ENCODE results near the gene NRGN.
"Not testable (repeated sequence)": the region's sequence is repeated elsewhere in the genome, so short reads cannot be mapped to it uniquely, and the experiment has no call there.

NRGN gene

GRCh38 chr11:124757320-124757719, 17.6 kb downstream of the NRGN start:
- no peak for DNase-seq (ENCODE audit: low read depth in 3 of 3)

DNA sequence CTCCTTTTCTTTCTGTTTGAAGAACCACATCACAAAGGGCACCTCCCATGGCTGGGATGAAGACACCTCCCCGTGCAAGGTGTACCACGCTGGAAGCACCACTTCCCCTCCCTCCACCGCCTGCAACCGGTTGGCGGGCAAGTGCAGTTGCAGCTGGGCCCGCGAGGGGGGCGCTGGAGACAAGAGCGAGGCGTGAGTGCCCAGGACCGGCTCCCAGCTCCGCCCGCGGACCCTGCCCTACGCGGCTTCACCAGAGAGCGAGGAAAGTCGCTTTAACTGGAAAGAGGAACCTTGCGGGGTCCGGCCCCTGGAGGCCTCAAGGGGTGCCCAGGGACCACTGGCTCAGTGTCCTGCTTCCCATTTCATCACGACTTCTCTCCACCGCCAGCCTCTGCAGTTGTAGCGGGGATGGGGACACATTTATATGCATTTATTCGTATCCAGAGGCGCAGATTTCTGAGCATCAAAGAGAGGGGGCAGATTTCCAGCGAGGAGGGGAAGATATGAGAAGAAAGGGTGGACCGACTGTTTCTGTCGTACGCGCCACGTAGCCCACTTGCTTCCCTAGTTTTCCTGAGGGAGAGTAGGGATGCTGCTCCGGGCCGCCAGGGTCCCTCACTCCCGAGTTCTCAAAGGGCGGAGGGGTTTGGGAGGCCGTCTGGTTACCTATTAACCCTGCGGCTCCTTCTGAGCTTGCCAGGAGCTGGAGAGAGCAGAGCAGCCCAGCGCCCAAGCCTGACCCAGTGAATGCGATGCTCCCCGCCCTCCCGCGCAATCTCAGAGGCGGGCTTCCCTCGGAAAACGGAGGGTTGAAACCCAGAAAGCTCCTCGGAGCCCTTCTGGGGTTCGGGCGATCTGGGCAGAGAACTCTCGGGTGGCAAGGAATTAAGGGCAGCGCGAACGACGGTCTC, 18.9 kb downstream of the NRGN start:
- peak in 2 of 3 experiments; percentile 42 to 72 for DNase-seq (ENCODE audit: low read depth in 3 of 3)

- DNase-seq (ENCODE audit: low read depth in 3 of 3): no peak
Observed at GRCh38 chr11:124759266-124760204, 19.8 kb downstream of the NRGN start.

- DNase-seq (ENCODE audit: low read depth in 3 of 3): no peak
Observed at GRCh38 chr11:124760205-124760652, 20.5 kb downstream of the NRGN start.

- no peak for DNase-seq (ENCODE audit: low read depth in 3 of 3)
Observed at GRCh38 chr11:124760806-124761205, 21.1 kb downstream of the NRGN start.

DNA sequence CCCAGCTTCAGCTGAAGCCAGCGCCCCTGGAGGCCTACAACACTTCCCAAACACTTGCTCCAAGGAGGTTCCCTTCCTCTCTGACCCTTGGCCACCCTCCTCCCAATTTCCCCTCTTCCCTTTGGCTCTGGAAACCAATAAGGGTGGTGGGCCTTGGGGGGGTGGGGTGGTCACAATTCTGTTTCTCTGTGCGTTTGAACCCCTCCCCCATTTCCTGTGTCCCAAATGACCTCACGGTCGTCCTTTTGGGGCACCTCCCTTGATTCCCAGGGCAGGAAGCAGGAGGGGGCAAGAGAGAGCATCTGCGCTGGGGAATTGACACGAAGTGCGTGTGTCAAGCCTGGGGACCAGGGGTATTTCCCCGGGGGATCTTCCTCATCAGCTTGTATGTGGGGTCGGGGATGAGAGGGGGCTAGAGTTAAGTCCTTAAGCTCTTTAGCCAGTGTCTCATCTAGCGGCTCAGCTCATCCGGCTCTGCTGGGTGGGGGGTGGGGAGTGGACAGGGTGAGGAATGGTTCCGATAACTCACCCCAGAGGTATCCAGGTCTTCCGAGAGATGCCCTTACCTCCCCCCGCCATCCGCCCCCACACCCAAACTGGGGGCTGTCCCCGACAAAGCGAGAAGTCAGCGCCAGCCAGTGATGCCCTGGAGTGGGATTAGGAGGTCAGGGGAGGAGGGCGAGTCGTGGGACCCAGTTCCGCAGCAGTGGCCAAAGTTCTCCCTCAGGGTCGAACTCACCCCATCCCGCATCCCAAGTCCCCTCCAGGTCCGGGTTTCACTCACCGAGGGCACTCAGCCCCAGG, 21.8 kb downstream of the NRGN start:
- DNase-seq (ENCODE audit: low read depth in 3 of 3): no peak

DNA sequence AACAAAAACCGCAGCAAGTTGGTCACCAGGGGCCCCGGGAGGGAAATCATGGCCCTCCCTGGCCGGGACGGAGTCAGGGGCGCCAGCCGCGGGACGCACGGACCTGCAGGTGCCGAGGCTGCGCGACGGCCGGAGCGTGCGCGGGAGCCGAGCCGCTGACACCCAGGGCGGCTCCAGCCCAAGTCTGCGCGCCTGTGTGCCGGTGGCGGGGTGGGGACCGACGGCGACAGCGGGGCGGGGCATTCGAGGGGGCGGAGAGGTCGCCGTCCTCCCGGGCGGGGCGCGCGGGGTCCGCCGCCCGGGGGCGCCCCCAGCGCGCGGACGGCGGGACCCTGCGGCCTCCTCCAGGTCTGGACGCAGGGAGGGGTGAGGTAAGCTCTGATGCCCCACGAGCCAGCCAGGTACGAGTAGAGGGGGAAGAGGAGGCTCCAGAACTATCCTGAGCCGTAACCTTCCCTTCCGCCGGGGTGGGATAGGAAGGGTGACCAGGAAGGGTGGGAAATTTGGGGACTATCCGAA, 22.4 kb downstream of the NRGN start, which contains the start of gene ESAM:
Gene ESAM (minus strand): TSS at position 186 of the 519 bp plus-strand sequence. CDS start 136 bp downstream, at position 50.
- DNase-seq (ENCODE audit: low read depth in 3 of 3): peak in 1 of 3 experiments; percentile 68

DNA sequence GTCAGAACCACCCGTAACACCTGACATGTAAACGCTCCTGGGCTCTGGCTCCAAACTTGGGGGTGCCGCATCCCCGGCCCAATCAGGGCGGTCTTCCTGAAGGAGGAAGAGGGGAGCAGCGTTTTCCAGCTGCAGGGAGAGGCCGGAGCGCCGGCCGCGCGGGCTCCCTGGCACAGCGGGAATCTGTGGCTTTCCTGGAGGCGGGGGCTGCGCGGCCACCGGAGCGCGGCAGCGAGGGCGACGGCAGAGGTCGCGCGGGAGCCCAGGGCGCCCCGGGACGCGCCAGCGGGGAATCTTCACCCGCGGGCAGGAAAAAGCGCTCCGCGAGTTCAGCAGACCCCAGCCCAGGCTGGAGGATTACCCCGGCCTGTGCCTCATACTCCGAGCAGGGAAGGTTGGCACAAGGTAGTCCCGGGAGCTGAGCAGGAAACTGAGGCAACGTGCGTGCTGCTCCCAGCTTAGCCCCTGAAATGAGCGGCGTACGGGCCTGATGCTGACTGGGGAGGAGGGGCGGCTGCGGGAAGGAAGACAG, 22.9 kb downstream of the NRGN start:
- DNase-seq (ENCODE audit: low read depth in 3 of 3): no peak

DNA sequence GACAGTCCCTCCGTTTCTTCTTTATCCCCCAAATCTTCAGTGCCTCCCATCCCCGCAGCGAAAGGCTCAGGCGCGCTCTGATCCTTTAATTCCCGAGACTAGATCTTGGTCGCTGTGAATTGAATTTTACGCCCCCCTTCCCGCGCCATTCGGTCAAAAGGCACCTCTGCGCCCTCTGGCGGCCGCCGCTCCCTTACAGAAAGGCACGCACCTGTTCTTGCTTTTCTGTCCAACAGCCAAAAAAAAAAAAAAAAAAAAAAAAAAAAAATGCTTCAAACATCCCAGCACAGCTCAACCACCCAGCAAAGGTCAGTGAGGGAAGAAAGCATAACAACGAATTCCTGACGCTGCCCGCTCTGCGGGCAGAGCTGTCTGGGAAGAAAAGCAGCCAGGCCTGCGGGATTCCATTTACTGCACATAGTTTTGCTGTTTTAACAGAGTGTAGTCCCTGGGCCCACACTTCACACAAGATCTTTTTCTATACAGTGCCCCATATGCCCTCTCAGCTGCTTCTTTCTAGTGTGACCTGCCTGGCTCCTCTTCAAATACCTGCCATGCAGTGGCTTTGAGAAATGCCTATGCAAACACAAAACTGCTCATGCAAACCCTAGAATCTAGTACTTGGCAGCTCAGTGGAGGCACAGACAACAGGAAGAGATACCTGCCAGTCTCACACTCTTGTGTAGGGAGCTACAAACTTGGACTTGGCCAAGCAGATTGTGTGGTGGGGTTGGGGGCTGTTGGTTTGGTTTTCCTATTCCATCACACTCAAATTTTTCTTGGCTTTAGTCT, 23.6 kb downstream of the NRGN start:
- peak; percentile 73 to 85 (median 73) for DNase-seq (ENCODE audit: low read depth in 3 of 3)

DNA sequence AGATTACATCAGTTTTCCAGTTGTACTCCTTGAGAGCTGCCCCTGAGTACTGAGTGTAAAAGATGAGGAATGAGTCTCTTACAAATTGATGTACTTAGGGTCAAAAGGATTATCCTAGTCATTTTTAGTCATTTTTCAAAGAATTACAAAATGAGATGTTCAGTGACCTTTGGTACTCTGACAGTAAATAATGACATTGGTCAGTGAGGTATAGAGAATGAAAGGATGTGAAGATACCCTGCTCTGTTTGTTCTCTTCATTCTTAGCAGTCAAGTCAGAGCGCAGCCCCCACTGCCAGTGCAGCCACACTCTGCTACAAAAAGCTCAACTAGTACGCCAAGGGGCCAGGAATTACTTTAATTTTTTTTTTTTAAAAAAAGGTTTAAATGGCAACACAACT, 26.4 kb downstream of the NRGN start:
- no peak for DNase-seq (ENCODE audit: low read depth in 3 of 3)

DNA sequence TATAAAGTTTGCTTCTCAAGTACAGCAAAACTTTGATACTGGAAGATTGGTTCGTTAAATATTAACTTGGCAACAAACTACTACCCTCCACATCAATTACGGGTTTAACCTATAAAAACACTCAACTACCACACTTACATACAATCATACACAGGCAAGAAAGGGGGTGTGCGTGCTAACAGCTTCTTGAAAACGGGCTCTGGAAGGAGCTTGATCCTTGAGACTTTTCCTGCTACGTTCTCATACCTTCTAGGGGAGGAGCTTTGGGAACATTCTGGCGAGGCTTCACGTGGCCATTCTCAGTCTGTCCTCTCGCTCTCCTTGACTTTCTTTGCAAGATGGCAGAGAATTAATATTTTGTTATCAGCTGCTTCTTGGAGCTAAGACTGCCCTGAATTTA, 29.2 kb downstream of the NRGN start:
- DNase-seq (ENCODE audit: low read depth in 3 of 3): no peak

DNA sequence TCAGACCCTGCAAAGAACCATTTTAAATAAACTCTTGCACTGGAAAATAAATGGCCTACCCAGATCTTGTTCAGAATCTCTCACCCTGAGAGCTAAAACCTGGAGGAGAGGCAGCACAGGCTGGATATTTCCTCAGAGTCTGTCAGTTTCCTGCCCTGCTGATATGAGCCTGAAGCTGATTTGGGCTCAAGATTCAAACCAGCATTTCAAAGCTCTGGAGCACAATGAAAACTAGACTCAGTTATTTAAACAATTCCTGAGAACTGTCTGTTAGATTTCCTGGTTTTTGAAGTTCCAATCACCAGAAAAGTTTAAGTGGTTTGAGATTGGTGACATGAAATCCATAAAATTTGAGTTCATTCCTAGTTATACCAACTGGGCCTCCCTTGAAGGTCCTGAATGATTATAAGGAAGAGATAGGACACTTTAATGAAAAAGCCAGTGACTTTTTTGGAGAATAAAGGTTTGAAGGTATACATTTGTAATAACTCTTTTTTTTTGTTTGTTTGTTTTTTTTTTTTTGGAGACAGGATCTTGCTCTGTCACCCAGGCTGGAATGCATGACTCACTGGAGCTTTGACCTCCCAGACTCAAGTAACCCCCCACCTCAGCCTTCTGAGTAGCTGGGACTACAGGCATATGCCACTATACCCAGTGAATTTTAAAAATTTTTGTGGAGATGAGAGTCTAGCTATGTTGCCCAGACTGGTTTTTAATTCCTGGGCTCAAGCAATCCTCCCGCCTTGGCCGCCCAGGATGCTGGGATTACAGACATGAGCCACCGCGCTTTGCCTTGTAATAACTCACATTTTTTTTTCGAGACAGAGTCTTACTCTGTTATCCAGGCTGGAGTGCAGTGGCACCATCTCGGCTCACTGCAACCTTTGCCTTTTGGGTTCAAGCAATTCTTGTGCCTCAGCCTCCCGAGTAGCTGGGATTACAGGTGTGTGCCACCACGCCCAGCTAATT, 30.3 kb downstream of the NRGN start:
- DNase-seq (ENCODE audit: low read depth in 3 of 3): no peak

GRCh38 chr11:124770959-124771358, 31.2 kb downstream of the NRGN start:
- DNase-seq (ENCODE audit: low read depth in 3 of 3): not testable (repeated sequence)

- DNase-seq (ENCODE audit: low read depth in 3 of 3): no peak
Observed at GRCh38 chr11:124776865-124777645, 37.3 kb downstream of the NRGN start.

DNA sequence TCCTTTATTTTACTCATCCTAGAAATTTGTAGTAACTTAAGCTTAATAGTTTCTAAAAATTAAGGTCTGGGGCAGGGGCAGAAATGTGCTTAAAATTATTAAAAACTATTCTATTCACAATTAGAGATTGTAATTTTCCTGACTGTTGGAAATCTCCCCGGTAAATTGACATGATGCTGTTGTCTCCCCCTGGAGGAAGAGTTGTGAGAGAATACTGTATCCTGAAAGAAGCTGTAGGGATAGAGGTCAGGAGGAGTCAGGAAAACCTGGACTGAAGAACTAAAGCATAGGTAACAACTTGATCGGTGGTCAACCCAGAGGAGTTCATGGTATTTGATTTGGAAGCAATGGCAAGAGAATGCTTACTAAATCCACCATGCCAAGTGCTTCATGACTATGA, 38.5 kb downstream of the NRGN start:
- no peak for DNase-seq (ENCODE audit: low read depth in 3 of 3)

DNA sequence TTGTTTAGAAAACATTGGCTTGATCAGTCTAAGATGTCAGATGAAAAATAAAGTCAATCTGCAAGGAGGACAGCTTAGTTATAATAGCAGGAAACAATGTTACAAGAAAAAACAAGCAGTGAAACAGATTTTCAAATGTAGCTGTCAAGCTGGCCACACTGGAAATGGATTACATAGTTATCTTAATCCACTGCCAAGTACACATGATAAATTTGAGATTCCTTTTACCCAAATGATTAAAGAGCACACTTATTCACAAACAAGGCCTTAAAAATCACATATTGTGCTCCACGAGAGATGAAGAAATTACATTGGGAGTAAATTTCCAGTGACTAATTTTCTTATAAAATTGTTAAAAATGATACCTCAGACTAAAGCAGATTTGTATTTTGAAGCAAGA, 39.8 kb downstream of the NRGN start:
- DNase-seq (ENCODE audit: low read depth in 3 of 3): no peak

GRCh38 chr11:124783002-124783401, 43.3 kb downstream of the NRGN start:
- no peak for DNase-seq (ENCODE audit: low read depth in 3 of 3)

DNA sequence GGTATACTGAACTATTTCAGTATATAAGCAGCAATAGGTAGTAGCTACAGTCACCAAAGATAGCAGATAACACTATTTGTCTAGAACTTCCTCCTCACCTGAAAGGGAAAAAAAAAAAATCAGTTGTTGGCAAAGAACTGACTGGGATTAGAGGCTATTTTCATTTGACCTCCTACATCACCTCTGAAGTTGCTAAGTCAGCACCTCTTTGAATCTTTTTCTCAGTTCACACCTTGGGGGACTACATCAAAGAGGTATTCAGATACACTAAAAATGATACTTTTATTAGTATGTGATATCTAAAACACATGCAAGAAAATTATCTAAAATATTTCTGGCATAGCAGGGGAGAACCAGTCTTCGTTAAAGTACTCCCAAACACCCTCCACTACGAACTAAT, 44.3 kb downstream of the NRGN start:
- no peak for DNase-seq (ENCODE audit: low read depth in 3 of 3)

Data from stimulated activated CD4-positive, alpha-beta T cell treated with anti-CD3 and anti-CD28 coated beads, TNF-alpha, amount 100 ng/mL, for 24 hours (primary cell).